ENCODE data around the gene DDIT4. TPM values are rescaled to one million over a fixed set of nuclear protein-coding genes. Genes with fewer than 3 reads are reported as not detected.

DDIT4 gene
- polyA plus RNA-seq, 1 experiment: 103 TPM

- H3K27me3 ChIP-seq (ENCODE audit: control insufficient read depth, insufficient read depth, low read length): no peaks in the 10 kb centered on the region
- H3K9me3 ChIP-seq (ENCODE audit: control insufficient read depth, insufficient read depth, low read length): peaks cover 11% of the 10 kb centered on the region; the same call in 1 of the 2 replicates
- TF ChIP-seq, protein P1, sequence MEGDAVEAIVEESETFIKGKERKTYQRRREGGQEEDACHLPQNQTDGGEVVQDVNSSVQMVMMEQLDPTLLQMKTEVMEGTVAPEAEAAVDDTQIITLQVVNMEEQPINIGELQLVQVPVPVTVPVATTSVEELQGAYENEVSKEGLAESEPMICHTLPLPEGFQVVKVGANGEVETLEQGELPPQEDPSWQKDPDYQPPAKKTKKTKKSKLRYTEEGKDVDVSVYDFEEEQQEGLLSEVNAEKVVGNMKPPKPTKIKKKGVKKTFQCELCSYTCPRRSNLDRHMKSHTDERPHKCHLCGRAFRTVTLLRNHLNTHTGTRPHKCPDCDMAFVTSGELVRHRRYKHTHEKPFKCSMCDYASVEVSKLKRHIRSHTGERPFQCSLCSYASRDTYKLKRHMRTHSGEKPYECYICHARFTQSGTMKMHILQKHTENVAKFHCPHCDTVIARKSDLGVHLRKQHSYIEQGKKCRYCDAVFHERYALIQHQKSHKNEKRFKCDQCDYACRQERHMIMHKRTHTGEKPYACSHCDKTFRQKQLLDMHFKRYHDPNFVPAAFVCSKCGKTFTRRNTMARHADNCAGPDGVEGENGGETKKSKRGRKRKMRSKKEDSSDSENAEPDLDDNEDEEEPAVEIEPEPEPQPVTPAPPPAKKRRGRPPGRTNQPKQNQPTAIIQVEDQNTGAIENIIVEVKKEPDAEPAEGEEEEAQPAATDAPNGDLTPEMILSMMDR (IDR thresholded peaks at IDR 0.05; ENCODE audit: low read depth, low read length): no peak
- CTCF ChIA-PET: interaction anchor here (0.7 to 1.0 kb wide), 2 partner anchors 10 to 145 kb away, joined by 3 read pairs; no protein-coding TSS in a partner anchor
- H3K27ac ChIP-seq (ENCODE audit: low read depth, low read length): no peak overlapping the region
- no peak overlapping the region for H3K4me3 ChIP-seq (ENCODE audit: low read depth, low read length)
- DNase-seq (ENCODE audit: low read depth, low spot score): no peak
- POLR2A ChIA-PET: no interaction called here
These were observed 3.0 kb upstream of the DDIT4 start for GRCh38 chr10:72270607-72271281.

DNA sequence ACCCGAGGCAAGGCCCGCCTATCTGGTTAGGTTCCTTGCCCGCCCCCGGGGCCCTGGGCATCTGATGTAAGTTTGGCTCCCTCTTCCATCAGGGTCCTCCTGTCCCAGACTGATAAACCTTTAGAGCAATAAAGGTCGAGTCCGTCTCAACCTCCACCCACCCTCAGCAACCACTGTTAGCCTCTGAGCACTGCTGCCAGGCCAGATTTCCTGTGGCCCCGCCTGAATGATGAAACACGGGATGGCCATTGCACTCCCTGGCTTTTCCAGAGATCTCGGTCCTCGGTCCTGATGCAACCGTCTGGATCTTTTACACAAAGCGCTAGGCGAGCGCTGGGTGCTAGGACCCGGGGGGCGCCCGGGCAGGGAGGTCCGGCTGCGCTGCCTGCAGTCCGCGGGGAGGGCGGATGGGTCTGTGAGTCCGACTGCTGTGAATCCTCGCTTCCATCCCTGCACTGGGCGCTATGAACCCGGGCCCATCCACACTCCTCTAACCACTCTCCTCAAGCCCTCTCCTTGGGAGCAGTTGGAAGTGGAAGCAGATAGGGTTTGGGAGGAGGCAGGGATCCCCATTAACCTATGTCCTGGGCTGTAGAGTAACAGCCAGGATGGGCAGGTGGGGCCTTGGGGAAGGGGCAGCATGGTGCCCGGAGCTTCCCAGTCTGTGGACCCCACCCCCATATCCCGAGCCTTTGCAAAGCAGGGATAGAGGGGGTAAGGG lies 875 bp upstream of the DDIT4 start:
- CTCF ChIA-PET: no interaction called here
- TF ChIP-seq, protein P1 (IDR thresholded peaks at IDR 0.05; ENCODE audit: low read depth, low read length): no peak
- POLR2A ChIA-PET: interaction anchor here (0.5 to 4.7 kb wide), 33 partner anchors 9 to 514 kb away, joined by 3 to 75 read pairs (median 5); partner anchors contain the start of genes ANAPC16, ASCC1, DNAJB12 and PSAP
- Histone ChIP-seq H3K9me3 (ENCODE audit: control insufficient read depth, insufficient read depth, low read length) (peaks cover 11% of the 10 kb centered on the region; the same call in 1 of the 2 replicates), H3K27ac (ENCODE audit: low read depth, low read length) (peak overlapping the region; percentile 99), H3K27me3 (ENCODE audit: control insufficient read depth, insufficient read depth, low read length) (no peaks in the 10 kb centered on the region), H3K4me3 (ENCODE audit: low read depth, low read length) (peak overlapping the region; percentile 83)
- peak; percentile 94 for DNase-seq (ENCODE audit: low read depth, low spot score)

- no peak for DNase-seq (ENCODE audit: low read depth, low spot score)
- no peaks in the 10 kb centered on the region for H3K27me3 ChIP-seq (ENCODE audit: control insufficient read depth, insufficient read depth, low read length)
- peak overlapping the region; percentile 98 for H3K4me3 ChIP-seq (ENCODE audit: low read depth, low read length)
- CTCF ChIA-PET: interaction anchor here (0.6 to 1.6 kb wide), 11 partner anchors 15 to 636 kb away, joined by 3 to 9 read pairs (median 5); no protein-coding TSS in a partner anchor
- POLR2A ChIA-PET: interaction anchor here (0.6 to 4.7 kb wide), 19 partner anchors 9 to 1317 kb away, joined by 3 to 75 read pairs (median 6); partner anchors contain the start of genes ANAPC16, ASCC1 and USP54
- TF ChIP-seq, protein P1 (IDR thresholded peaks at IDR 0.05; ENCODE audit: low read depth, low read length): no peak
- H3K9me3 ChIP-seq (ENCODE audit: control insufficient read depth, insufficient read depth, low read length): peaks cover 11% of the 10 kb centered on the region; the same call in 1 of the 2 replicates
- H3K27ac ChIP-seq (ENCODE audit: low read depth, low read length): peak overlapping the region; percentile 68
These were observed 547 bp downstream of the DDIT4 start for GRCh38 chr10:72274213-72274729.

DNA sequence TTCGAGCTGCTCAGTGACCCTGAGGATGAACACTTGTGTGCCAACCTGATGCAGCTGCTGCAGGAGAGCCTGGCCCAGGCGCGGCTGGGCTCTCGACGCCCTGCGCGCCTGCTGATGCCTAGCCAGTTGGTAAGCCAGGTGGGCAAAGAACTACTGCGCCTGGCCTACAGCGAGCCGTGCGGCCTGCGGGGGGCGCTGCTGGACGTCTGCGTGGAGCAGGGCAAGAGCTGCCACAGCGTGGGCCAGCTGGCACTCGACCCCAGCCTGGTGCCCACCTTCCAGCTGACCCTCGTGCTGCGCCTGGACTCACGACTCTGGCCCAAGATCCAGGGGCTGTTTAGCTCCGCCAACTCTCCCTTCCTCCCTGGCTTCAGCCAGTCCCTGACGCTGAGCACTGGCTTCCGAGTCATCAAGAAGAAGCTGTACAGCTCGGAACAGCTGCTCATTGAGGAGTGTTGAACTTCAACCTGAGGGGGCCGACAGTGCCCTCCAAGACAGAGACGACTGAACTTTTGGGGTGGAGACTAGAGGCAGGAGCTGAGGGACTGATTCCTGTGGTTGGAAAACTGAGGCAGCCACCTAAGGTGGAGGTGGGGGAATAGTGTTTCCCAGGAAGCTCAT lies 1.1 kb downstream of the DDIT4 start:
- peak overlapping the region; percentile 98 for H3K4me3 ChIP-seq (ENCODE audit: low read depth, low read length)
- TF ChIP-seq, protein P1 (IDR thresholded peaks at IDR 0.05; ENCODE audit: low read depth, low read length): peak; percentile 67
- no peaks in the 10 kb centered on the region for H3K27me3 ChIP-seq (ENCODE audit: control insufficient read depth, insufficient read depth, low read length)
- POLR2A ChIA-PET: interaction anchor here (0.6 to 4.7 kb wide), 17 partner anchors 9 to 376 kb away, joined by 3 to 75 read pairs (median 7); partner anchors contain the start of genes ANAPC16 and ASCC1
- H3K9me3 ChIP-seq (ENCODE audit: control insufficient read depth, insufficient read depth, low read length): peaks cover 11% of the 10 kb centered on the region; the same call in 1 of the 2 replicates
- peak overlapping the region; percentile 68 for H3K27ac ChIP-seq (ENCODE audit: low read depth, low read length)
- CTCF ChIA-PET: interaction anchor here (0.5 to 1.6 kb wide), 13 partner anchors 15 to 227 kb away, joined by 3 to 9 read pairs (median 5); partner anchors contain the start of genes ANAPC16 and ASCC1
- no peak for DNase-seq (ENCODE audit: low read depth, low spot score)
